ENCODE results near the gene PDLIM7. TPM values are rescaled to one million over a fixed set of nuclear protein-coding genes. Genes with fewer than 3 reads are reported as not detected.

PDLIM7 gene
- total and polyA plus RNA-seq, 2 of the 4 experiments (the other 2 are of a cell fraction): 70.4 to 534 TPM

DNA sequence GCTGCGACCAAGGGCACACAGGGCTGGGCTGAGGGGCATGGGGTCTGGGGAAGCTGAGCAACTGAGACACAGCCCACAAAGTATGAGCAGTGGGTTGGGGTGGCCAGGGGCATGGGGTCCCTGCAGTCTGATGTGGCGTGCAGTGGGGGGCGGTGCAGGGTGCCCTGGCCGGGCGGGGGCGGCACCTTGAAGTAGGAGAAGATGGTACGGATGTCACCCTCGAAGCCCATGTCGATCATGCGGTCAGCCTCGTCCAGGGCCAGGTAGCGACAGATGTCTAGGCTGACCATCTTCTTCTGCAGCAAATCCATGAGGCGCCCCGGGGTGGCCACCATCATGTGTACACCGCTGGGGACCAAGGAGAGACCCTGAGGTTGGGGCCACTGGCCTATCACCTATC is 16.1 kb upstream of the PDLIM7 start:
- Histone ChIP-seq H3K18ac (ENCODE audit: low read depth, low read length) (no peak overlapping the region), H3K4me2 (ENCODE audit: low read depth, low read length) (no peak overlapping the region), H3K79me1 (ENCODE audit: low read depth in 1 of 2, low read length in 2 of 2) (peaks cover 24 to 30% of the 10 kb centered on the region in 2 experiments; a peak in 3 of 4 replicates), H3K36me3 (ENCODE audit: control insufficient read depth, insufficient read depth, low read length) (peaks cover 54% of the 10 kb centered on the region), H3K27me3 (ENCODE audit: control insufficient read depth, insufficient read depth, low read length) (no peaks in the 10 kb centered on the region), H3K9me1 (ENCODE audit: insufficient read depth, low read length) (no peaks in the 10 kb centered on the region), H3K4me3 (ENCODE audit: insufficient read depth, low read depth, low read length) (no peak overlapping the region), H3K9ac (ENCODE audit: low read depth, low read length) (no peak overlapping the region), H2BK120ac (ENCODE audit: low read depth, low read length) (no peak overlapping the region), H3K23ac (ENCODE audit: low read depth, low read length) (no peak overlapping the region), H2BK15ac (ENCODE audit: low read depth, low read length) (no peak overlapping the region), H2BK5ac (ENCODE audit: low read depth, low read length, poor library complexity, severe bottlenecking) (no peak overlapping the region), H4K20me1 (ENCODE audit: insufficient read depth, low read length) (no peaks in the 10 kb centered on the region; the same call in 1 of the 2 replicates), H2AK9ac (replicated peaks; ENCODE audit: low read depth, low read length, poor library complexity) (no peak overlapping the region), H4K5ac (ENCODE audit: low read depth, low read length) (no peak overlapping the region), H2BK20ac (ENCODE audit: low read depth, low read length) (no peak overlapping the region), H3K4me1 (ENCODE audit: control insufficient read depth, insufficient read depth, low read length) (peaks cover 7% of the 10 kb centered on the region), H3K4ac (ENCODE audit: low read depth, low read length) (no peak overlapping the region), H4K91ac (ENCODE audit: insufficient read depth, low read depth, low read length) (no peak overlapping the region), H3K56ac (ENCODE audit: extremely low read depth, insufficient read depth, low read length) (no peak overlapping the region), H2AFZ (replicated peaks; ENCODE audit: low read length, poor library complexity) (no peak overlapping the region), H2AK5ac (ENCODE audit: low read depth, low read length) (no peak overlapping the region), H4K8ac (ENCODE audit: low read depth in 2 of 2, low read length in 2 of 2) (no peak overlapping the region), H3K27ac (ENCODE audit: insufficient read depth, low read length) (no peak overlapping the region), H3K9me3 (ENCODE audit: control insufficient read depth, insufficient read depth, low read length) (no peaks in the 10 kb centered on the region), H3K14ac (replicated peaks; ENCODE audit: low read depth, low read length) (no peak overlapping the region)
- dilution Hi-C loops (cut with HindIII; ENCODE audit: low sequenced_read_pairs, unreplicated experiment) (no loop called here), in situ Hi-C loops (cut with MboI; ENCODE audit: low sequenced_read_pairs) (no loop called here), intact Hi-C loops (cut with micrococcal nuclease) (no loop called here)
- TF ChIP-seq FOS (IDR thresholded peaks at IDR 0.05; ENCODE audit: low read depth, low read length) (no peak), SMC3 (IDR thresholded peaks at IDR 0.05; ENCODE audit: low read depth, low read length) (no peak), RCOR1 (IDR thresholded peaks at IDR 0.05; ENCODE audit: insufficient replicate concordance, low read length) (no peak), RAD21 (IDR thresholded peaks at IDR 0.05; ENCODE audit: low read length) (no peak), BHLHE40 (IDR thresholded peaks at IDR 0.05; ENCODE audit: low read depth, low read length) (no peak), POLR2A (IDR thresholded peaks at IDR 0.05; ENCODE audit: low read depth, low read length) (no peak), CHD1 (IDR thresholded peaks at IDR 0.05; ENCODE audit: low read depth, low read length) (no peak), RFX5 (IDR thresholded peaks at IDR 0.05; ENCODE audit: low read depth, low read length) (no peak), MXI1 (IDR thresholded peaks at IDR 0.05; ENCODE audit: borderline replicate concordance, low read depth, low read length) (no peak), CEBPB (IDR thresholded peaks at IDR 0.05; ENCODE audit: low read depth, low read length) (no peak)
- TF ChIP-seq, protein P1, sequence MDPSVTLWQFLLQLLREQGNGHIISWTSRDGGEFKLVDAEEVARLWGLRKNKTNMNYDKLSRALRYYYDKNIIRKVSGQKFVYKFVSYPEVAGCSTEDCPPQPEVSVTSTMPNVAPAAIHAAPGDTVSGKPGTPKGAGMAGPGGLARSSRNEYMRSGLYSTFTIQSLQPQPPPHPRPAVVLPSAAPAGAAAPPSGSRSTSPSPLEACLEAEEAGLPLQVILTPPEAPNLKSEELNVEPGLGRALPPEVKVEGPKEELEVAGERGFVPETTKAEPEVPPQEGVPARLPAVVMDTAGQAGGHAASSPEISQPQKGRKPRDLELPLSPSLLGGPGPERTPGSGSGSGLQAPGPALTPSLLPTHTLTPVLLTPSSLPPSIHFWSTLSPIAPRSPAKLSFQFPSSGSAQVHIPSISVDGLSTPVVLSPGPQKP (IDR thresholded peaks at IDR 0.05; ENCODE audit: borderline replicate concordance, low read depth, low read length): no peak
- TF ChIP-seq, protein P2, sequence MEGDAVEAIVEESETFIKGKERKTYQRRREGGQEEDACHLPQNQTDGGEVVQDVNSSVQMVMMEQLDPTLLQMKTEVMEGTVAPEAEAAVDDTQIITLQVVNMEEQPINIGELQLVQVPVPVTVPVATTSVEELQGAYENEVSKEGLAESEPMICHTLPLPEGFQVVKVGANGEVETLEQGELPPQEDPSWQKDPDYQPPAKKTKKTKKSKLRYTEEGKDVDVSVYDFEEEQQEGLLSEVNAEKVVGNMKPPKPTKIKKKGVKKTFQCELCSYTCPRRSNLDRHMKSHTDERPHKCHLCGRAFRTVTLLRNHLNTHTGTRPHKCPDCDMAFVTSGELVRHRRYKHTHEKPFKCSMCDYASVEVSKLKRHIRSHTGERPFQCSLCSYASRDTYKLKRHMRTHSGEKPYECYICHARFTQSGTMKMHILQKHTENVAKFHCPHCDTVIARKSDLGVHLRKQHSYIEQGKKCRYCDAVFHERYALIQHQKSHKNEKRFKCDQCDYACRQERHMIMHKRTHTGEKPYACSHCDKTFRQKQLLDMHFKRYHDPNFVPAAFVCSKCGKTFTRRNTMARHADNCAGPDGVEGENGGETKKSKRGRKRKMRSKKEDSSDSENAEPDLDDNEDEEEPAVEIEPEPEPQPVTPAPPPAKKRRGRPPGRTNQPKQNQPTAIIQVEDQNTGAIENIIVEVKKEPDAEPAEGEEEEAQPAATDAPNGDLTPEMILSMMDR (conservative IDR thresholded peaks at IDR 0.05; ENCODE audit: low read depth, low read length): no peak
- TF ChIP-seq, protein P3, sequence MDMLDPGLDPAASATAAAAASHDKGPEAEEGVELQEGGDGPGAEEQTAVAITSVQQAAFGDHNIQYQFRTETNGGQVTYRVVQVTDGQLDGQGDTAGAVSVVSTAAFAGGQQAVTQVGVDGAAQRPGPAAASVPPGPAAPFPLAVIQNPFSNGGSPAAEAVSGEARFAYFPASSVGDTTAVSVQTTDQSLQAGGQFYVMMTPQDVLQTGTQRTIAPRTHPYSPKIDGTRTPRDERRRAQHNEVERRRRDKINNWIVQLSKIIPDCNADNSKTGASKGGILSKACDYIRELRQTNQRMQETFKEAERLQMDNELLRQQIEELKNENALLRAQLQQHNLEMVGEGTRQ (IDR thresholded peaks at IDR 0.05; ENCODE audit: low read depth, low read length): no peak
- ChIA-PET POLR2A (ENCODE audit: unreplicated experiment) (no interaction called here), CTCF (no interaction called here)
- ATAC-seq (ENCODE audit: low read depth): no peak
- WGBS, 2 experiments (ENCODE audit: extremely low coverage in 2 of 2, insufficient read length in 1 of 2): 96% methylated on average over 8 of the region's 15 CpGs; no CpG with 5 or more reads in 1 of the 2 experiments
- DNase-seq: no peak
- BruUV-seq (replicated peaks): no TSS peak

All from IMR-90 (cell line).